ENCODE data around the gene PRKN. TPM values are rescaled to one million over a fixed set of nuclear protein-coding genes. Genes with fewer than 3 reads are reported as not detected.

Gene PRKN
- total RNA-seq, 4 donors from 2014 or later, result 5.2 to 121 (median 6.9) TPM

DNA sequence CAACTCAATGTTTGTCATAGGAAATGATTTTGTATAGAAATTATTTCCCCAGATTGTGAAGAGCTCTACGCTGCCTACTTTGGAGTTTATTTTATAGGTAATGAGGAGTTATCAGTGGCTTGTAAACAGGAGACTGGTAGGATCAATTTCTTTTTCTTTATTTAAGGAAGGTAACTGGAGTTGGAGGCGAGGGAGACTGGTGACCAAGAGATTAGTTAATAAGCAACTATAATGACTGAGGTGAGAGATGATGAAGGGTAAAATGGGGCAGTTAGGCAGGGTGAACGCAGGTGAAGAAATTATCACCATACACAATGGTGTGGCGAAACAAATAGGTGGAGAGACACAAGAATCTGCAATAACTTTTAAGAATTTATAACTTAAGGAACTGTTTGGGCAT is 100.2 kb downstream of the PRKN start:
- DNase-seq, result no peak
- no peak overlapping the region for H3K27ac ChIP-seq
- H3K4me3 ChIP-seq (replicated peaks in 1 of 3), result no peak overlapping the region
- intact Hi-C loops (cut with DNase I), result no loop called here
- H3K36me3 ChIP-seq, result no peaks in the 10 kb centered on the region
- no peaks in the 10 kb centered on the region for H3K9me3 ChIP-seq
- TF ChIP-seq, protein P1, sequence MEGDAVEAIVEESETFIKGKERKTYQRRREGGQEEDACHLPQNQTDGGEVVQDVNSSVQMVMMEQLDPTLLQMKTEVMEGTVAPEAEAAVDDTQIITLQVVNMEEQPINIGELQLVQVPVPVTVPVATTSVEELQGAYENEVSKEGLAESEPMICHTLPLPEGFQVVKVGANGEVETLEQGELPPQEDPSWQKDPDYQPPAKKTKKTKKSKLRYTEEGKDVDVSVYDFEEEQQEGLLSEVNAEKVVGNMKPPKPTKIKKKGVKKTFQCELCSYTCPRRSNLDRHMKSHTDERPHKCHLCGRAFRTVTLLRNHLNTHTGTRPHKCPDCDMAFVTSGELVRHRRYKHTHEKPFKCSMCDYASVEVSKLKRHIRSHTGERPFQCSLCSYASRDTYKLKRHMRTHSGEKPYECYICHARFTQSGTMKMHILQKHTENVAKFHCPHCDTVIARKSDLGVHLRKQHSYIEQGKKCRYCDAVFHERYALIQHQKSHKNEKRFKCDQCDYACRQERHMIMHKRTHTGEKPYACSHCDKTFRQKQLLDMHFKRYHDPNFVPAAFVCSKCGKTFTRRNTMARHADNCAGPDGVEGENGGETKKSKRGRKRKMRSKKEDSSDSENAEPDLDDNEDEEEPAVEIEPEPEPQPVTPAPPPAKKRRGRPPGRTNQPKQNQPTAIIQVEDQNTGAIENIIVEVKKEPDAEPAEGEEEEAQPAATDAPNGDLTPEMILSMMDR (IDR thresholded peaks at IDR 0.05), result no peak
- TF ChIP-seq POLR2A (IDR thresholded peaks at IDR 0.05), result no peak
- H3K4me1 ChIP-seq, result no peaks in the 10 kb centered on the region
- 81% methylated on average over 4 of the region's 4 CpGs for WGBS, 2 donors
- no peaks in the 10 kb centered on the region for H3K27me3 ChIP-seq

DNA sequence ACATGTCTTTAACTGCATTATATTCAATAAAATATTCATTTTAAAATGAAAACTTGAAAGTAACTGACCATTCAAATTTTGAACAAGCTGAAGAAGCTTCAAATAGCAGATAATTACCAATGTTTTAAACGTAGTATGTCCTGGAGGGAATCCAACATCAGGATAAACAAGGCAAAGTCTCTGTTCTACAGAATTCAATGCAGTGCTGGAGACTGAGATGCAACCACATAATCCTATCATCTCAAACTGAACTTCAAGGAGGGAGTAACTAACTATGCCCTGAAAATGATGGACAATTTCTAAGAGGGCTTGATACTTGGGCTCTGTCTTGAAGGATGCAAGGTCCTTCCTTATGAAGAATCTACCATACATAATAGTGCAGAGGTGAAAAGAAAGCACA is 100.7 kb downstream of the PRKN start:
- intact Hi-C loops (cut with DNase I), result no loop called here
- Histone ChIP-seq H3K27ac (no peak overlapping the region), H3K4me1 (no peaks in the 10 kb centered on the region), H3K36me3 (no peaks in the 10 kb centered on the region), H3K27me3 (no peaks in the 10 kb centered on the region), H3K9me3 (no peaks in the 10 kb centered on the region), H3K4me3 (replicated peaks in 1 of 3) (no peak overlapping the region)
- 65 to 70% methylated on average over 1 of the region's 1 CpG for WGBS, 2 donors
- TF ChIP-seq, protein P1 (IDR thresholded peaks at IDR 0.05), result no peak
- TF ChIP-seq POLR2A (IDR thresholded peaks at IDR 0.05), result no peak
- no peak for DNase-seq

DNA sequence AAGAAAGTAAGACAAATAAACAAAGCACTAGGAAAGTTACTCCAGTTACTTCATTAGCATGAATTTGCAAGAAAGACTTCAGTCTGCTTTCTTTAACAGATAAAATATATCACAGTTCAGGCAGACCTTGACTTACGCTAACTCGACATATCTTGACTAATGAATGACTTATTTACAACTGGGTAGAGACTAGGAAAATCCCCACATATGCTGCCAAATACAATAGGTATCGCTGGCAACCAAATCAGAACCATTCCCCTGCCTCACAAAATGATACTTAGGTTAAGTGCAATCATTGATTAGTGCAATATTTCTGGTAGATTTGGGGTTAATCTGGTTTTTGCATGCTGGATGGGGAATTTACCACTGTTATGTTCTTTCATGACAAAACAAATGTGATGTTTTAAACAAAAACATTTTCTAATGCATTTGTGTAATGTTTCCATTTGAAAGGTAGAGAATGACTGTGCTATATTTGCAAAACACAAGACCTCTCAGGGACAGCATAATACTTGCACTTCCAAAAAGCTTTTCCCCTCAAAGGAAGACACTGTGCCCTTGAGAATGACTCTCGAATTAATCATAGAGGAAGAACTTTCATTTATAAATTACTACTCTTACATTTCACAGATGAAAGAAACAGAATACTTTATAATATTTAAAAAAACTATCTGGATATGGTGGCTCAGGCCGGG is 101.6 kb downstream of the PRKN start:
- Histone ChIP-seq H3K9me3 (no peaks in the 10 kb centered on the region), H3K27me3 (no peaks in the 10 kb centered on the region), H3K36me3 (no peaks in the 10 kb centered on the region), H3K4me1 (no peaks in the 10 kb centered on the region), H3K4me3 (replicated peaks in 1 of 3) (no peak overlapping the region), H3K27ac (no peak overlapping the region)
- DNase-seq, result no peak
- WGBS, 2 donors, result 81 to 84% methylated on average over 5 of the region's 5 CpGs
- TF ChIP-seq, protein P1 (IDR thresholded peaks at IDR 0.05), result no peak
- no peak for TF ChIP-seq POLR2A (IDR thresholded peaks at IDR 0.05)
- intact Hi-C loops (cut with DNase I), result no loop called here

- TF ChIP-seq POLR2A (IDR thresholded peaks at IDR 0.05), result no peak
- no peak overlapping the region for H3K4me3 ChIP-seq (replicated peaks in 1 of 3)
- H3K4me1 ChIP-seq, result no peaks in the 10 kb centered on the region
- no peaks in the 10 kb centered on the region for H3K27me3 ChIP-seq
- WGBS, 2 donors, result 85 to 87% methylated on average over 5 of the region's 5 CpGs
- H3K9me3 ChIP-seq, result no peaks in the 10 kb centered on the region
- no peak overlapping the region for H3K27ac ChIP-seq
- DNase-seq, result no peak
- intact Hi-C loops (cut with DNase I), result no loop called here
- no peaks in the 10 kb centered on the region for H3K36me3 ChIP-seq
Observed at GRCh38 chr6:162622572-162622971, 105.0 kb downstream of the PRKN start.

DNA sequence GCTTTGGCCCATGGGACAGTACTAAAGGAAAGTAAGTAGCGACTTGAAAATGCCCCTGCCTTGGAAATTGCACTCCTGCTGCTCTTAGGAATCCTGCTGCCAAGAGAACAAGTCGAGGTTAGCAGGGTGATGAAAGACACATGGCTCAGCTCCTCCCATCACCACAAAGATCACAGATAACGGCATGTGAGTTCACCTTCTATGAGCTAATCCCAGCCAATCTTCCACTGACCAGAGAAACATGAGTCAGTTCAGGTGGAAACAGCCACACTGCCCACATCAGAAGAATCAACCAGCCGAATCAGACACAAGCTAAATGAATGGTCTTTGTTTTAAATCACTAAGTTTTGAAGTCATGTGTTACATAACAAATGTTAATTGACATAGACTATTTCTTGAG is 106.3 kb downstream of the PRKN start:
- WGBS, 2 donors, result 43 to 52% methylated on average over 4 of the region's 4 CpGs
- intact Hi-C loops (cut with DNase I), result no loop called here

More for the DNA sequence above, 106.3 kb downstream of the PRKN start:
- H3K36me3 ChIP-seq, result no peaks in the 10 kb centered on the region
- H3K4me1 ChIP-seq, result no peaks in the 10 kb centered on the region
- H3K4me3 ChIP-seq (replicated peaks in 1 of 3), result no peak overlapping the region
- no peak for DNase-seq
- no peaks in the 10 kb centered on the region for H3K9me3 ChIP-seq
- no peaks in the 10 kb centered on the region for H3K27me3 ChIP-seq
- no peak for TF ChIP-seq POLR2A (IDR thresholded peaks at IDR 0.05)
- TF ChIP-seq, protein P1 (IDR thresholded peaks at IDR 0.05), result no peak
- no peak overlapping the region for H3K27ac ChIP-seq

Data from thyroid gland (tissue), 4 donors.